NCI-H524 treated with DMSO at 0.1 percent for 48 hours (cell line): ENCODE results near the gene OSGIN1.
A peak's percentile ranks its signal among the peaks of the same experiment; 100 is the strongest.
"Not testable (repeated sequence)": the region's sequence is repeated elsewhere in the genome, so short reads cannot be mapped to it uniquely, and the experiment has no call there.

ENCODE experiments used
- DNase-seq: peaks from one replicate; lab custom pipeline; 2025; lab: John Stamatoyannopoulos, UW

OSGIN1 gene

DNA sequence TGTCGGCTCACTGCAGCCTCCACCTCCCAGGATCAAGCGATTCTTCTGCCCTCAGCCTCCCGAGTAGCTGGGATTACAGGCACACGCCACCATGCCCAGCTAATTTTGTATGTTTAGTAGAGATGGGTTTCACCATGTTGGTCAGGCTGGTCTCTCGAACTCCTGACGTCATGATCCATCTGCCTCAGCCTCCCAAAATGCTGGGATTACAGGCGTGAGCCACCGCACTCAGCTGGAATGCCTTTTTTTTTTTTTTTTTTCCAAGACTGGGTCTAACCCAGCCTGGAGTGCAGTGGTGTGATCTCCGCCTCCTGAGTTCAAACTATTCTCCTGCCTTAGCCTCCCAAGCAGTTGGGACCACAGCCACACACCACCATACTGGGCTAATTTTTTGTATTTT, 11.5 kb upstream of the OSGIN1 start:
- DNase-seq: not testable (repeated sequence)

DNA sequence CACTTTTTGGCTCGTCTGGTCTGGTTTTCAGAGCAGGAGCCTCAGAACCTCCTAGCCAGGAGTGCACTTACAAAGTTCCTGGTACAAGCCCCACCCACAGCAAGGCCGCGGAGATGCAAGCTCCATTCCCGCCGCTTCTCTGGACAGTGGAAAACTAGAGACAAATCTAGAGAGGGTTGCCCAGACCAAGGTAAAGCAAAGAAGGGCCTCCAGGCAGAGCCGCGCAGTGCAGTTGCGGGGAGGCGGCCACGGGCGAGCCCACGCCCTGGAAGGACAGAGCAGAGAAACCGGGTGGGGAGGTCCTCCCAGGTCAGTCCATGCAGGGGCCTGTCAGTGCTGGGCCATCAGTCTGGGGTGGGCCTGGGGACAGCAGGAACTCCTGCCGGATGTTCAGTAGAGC, 11.0 kb upstream of the OSGIN1 start:
- no peak for DNase-seq

- DNase-seq: no peak
Observed at GRCh38 chr16:83942815-83943515, 10.1 kb upstream of the OSGIN1 start.

- no peak for DNase-seq
Observed at GRCh38 chr16:83943516-83944050, 9.5 kb upstream of the OSGIN1 start.

DNA sequence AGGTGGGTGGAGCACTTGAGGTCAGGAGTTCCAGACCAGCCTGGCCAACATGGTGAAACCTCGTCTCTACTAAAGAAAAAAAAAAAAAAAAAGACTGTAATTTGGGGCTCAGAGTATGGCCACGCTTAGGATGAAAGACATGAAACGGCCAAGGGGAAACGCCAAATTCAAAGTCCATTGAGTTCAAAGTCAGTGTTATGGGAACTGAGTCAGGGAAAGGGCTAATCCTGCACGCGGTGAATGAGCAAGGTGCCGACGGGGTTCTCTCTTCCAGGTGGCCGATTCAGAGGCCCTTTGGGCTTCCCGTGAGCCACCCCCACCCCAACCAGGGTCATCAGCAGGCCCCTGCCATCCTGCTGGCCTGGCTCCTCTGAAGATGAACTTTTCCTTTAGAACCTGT, 7.5 kb upstream of the OSGIN1 start:
- no peak for DNase-seq

DNA sequence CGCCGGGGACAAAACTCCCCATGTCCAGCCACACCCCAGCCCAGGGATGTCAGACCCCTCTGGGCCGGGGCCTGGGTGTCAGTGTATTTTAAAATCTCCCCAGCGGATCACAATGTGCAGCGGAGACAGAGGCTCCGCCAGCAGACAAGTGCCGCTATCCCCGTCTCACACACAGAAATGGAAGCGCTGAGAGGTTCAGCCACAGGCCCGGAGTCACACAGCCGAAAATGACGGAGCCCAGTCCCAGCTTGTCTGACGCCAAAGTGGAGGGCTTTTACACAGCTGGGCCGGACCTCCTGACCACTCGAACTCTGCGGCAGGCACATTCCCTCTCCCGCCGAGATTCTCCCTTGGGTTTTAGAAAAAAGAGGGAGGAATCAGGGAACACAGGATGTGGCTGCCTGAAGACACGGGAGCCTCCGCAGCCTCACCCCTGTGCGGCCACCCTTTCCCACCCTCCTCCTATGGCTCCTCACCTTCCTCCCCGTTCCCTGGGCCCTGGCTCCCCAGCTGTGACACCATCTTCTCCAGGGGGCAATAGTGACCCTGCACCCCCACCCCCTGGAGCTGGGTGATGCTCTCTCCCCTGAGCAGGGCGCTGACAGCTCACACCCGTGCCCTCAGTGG, 6.8 kb upstream of the OSGIN1 start:
- no peak for DNase-seq

DNA sequence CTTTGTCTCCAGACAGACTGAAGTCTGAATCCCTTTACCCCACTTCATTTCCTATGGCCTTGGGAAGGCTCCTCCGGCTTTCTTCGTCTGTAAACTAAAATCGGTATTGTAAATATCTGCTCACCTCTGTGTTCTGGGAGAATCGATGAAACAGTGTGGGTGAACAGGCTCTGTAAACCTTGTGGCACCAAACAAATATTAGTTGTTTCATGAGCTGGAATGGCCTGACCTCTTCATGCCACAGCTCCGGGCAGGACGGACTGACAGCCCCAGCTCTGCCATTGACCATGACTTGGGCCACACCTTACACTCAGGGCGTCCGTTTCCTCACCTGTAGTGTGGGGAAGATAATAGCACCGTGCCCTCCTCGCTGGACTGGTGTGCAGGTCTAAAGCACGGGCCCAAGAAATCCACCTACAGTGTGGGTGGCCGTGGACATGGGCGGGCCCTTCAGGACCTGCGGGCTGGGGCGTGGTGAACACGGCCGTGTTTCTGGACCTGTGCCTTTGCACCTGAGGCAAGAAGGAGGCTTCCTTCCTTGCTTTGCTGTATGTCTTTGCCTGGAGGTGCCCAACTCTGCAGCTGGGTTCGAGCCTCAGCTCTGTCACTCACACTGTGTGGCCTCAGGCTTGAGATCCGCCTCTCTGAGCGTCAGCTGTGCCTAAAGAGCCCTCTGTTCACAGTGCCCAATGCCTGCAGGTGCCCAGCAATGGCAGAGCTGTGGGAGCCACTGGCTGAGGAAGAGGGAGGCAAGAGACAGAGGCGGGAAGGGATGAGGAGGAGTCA, 6.1 kb upstream of the OSGIN1 start:
- no peak for DNase-seq

DNA sequence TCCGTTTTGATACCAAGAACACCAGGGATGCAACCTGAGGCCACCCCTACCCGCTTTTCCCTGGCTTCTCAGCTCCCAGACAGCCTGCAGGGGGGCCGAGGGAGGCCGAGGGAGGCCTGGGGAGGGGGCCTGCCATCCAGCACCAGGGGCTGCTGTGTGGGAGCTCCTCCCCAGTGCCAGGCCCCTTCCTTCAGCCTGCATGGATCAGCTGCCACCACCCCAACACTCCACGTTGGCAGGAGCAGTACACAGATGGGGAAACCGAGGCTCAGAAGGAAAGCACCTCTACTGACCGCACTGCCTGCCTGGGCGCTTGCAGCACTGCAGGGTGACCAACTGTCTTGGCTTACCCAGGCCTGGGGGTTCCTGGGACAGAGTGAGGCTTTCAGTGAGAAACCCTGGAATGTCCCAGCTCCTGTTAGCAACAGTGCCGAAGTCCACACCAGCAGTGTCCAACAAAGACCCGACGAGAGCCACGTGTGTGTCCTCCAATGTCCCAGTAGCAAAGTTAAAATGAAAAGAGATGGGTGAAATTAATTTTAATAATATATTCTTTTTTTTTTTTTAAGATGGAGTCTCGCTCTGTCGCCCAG, 5.3 kb upstream of the OSGIN1 start:
- DNase-seq: no peak

DNA sequence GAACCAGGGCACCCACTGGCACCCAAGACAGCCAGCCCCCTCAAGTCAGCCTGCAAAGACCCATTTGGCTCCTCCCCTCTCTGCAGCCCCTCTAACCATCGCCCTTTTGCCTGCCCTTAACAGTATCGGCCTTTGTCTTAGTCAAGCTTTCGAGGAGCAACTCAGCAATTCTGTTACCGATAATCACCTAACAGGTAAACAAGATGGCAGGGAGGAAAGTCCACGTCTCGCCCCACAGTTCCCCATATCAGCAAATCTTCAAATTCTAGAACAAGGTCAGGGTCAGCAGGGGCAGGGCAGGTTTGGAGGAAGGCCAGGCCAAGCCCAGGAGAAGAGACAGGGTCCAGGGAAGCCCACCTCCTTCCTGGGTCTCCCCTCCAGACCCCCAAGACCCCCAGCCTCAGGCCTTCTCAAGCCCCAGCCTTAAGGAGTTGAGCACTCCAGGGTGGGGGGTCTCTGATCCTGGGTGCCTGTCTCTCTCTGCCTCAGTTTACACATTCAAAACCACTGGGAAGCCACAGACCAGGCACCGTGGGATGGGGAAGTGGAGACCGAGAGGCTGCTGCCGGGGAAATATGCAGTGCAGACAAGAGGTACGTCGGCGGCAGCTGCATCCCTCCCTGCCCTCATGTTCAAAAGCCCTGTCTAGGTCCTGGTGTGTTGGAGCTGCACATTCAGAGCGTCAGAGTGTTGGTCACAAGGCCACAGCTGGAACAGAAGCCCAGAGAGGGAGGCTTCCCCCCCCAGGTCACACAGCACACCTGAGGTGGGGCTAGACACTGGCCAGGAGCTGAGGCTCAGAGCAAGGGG, 3.9 kb upstream of the OSGIN1 start:
- DNase-seq: no peak

- DNase-seq: no peak
Observed at GRCh38 chr16:83949724-83950001, 3.4 kb upstream of the OSGIN1 start.

DNA sequence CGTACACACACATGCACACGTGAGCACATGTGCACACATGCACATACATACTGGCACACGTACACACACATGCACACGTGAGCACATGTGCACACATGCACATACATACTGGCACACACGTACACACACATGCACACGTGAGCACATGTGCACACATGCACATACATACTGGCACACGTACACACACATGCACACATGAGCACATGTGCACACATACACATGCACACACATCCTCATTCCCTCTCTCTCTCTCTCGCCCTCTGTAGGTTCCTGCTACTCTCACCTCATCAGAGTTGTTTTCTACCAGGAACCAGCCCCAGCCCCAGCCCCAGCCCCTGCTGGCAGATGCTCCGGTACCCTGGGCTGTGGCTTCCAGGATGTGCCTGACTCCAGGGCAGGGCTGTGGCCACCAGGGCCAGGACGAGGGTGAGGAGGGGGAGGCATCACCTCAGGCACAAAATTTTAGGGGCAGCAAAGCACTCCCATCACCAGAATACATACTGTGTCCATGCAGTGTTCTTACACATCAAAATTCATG, 2.1 kb upstream of the OSGIN1 start:
- DNase-seq: not testable (repeated sequence)

DNA sequence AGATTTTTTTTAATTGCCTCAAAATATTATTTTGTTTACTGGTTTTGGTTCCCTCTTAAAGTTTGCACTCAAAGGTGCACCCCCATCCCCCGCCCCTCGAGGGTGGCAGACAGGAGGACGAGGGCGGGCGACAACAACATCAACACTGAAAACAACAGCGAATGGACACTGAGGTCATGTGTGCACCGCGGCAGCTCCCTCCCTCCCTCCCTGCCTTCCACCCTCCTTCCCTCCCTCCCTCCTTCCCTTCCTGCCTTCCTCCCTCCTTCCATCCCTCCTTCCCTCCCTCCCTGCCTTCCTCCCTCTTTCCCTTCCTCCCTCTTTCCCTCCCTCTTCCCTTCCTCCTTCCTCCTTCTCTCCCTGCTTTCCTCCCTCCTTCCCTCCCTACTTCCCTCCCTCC, 1.5 kb upstream of the OSGIN1 start:
- DNase-seq: no peak

DNA sequence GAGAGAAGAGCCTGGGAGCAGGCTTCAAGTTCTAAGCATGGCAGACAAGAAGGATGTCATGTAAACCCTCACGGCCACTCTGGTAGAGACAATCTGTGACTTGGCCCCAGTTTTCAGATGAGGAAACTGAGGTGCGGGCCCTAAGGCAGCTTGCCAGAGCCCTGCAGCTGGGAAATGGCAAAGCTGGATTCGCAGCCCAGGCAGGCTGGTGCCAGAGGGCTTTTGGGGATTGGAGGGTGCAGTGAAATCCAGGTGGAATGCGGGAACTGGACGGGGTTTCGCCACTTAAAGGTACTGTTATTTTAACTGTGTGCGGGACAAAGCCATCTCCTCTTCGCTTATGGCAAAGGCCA, 477 bp upstream of the OSGIN1 start:
- no peak for DNase-seq

GRCh38 chr16:83953796-83954576, 946 bp downstream of the OSGIN1 start:
- no peak for DNase-seq

- DNase-seq: no peak
Observed at GRCh38 chr16:83954577-83955016, 1.6 kb downstream of the OSGIN1 start.

- DNase-seq: no peak
Observed at GRCh38 chr16:83955218-83956130, 2.4 kb downstream of the OSGIN1 start.

DNA sequence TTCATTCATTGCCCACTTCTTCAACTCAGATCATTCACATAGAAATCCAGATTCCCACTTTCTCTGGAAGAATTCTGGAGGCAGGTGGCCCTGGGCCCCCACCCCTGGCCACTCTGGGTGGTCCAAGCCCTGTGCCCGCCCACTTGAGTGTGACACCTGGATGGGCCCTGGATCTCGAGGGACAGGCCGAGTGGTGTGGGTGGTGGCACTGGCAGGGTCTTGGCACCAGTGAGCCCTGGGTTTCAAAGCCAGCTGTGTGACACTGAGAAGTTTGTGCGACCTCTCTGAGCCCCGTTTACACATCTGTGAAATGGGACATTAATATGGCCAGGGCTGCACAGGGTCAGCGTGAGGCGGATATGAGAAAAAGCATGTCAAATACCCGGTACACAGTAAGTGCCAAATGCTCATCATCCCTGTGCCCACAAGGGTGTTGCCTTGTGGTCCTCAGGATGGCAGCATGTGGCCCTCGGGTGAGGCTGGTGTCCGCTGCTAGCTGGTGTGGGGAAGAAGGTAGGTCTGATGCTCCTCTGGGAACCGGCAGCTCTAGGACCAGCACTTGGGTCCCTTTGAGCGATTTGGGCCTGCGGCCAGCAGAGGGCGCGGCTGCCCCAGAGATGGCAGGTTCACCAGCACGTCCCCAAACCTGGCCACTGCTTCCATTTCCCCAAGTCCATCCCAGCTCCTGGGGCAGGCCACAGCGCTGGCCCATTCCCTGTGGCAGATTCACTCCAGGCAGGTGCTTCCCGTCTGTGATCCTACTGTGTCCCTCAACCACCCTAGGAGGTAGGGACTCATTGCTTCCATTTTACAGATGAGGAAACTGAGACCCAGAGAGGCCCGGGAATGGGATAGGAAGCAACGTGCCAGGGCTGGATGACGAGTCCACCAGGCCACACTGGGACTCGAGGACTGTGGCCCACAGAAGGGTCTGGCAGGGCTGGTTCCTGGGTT, 3.6 kb downstream of the OSGIN1 start:
- DNase-seq: peak; percentile 39

DNA sequence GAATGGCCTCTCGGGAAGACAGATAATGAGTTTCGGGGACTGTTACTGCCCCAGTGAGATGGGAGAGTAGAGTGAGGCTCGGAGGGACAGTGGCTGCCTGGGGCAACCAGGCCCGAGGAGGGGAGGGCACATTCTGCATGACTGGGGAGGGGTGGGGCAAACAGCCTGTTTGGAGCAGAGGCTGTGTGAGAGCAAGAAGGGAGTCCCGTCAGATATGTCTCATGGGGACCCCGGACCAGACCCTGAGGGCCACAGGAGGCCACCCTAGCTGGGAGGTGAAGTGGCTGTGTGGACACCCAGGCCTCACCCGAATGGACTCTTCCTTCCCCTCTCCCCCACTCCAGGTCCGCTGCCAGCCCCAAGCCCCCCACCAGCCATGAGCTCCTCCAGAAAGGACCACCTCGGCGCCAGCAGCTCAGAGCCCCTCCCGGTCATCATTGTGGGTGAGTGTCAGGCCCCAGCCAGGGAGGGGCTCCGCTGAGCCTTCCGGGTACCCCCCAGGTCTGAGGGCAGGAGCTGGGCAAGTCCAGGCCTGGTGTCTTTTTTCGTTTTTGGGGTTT, 4.3 kb downstream of the OSGIN1 start:
- DNase-seq: no peak
